Gastrocnemius medialis (tissue), 4 donors: ENCODE measurements around the gene MAGEB17. TPM values are rescaled to one million over a fixed set of nuclear protein-coding genes. Genes with fewer than 3 reads are reported as not detected.

Experiments used
- total RNA-seq, 4 donors: library from RNA; depleted of rRNA; stranded (reverse); fragments of >200 nt; gene quantifications; one replicate each; pipeline versions ENCODE4 v1.1.0 to v1.2.3, GENCODE V29; 2016

MAGEB17 gene
- total RNA-seq, 4 donors from 2014 or later = not detected

Other genes with a start within 250 kb of the MAGEB17 start
- not detected for gene GRPR, start 43.9 kb upstream of the MAGEB17 start, total RNA-seq